Loucy (cell line): ENCODE data around the gene TFPI.

ENCODE experiments used
- H2AFZ ChIP-seq: fragments of 200-600 bp; sonication (generic); 2 replicates; pipeline ENCODE4 v1.6.0; 2016; ENCODE audit warnings: antibody characterized with exemption, mild to moderate bottlenecking, low read length, moderate library complexity
- H3F3A ChIP-seq: fragments of 200-600 bp; 2 replicates; pipeline ENCODE4 v1.6.0; 2016; ENCODE audit warnings: antibody characterized with exemption, low read depth, mild to moderate bottlenecking
- H3K27me3 ChIP-seq: fragments of 200-600 bp; sonication (generic); 2 replicates; pipeline ENCODE4 v1.6.1; 2014; ENCODE audit warnings: low read length, mild to moderate bottlenecking; ENCODE audit not compliant: insufficient read depth, poor library complexity, severe bottlenecking
- H3K36me3 ChIP-seq: fragments of 200-600 bp; sonication (generic); 2 replicates; pipeline ENCODE4 v1.6.1; 2016; ENCODE audit warnings: low read length; ENCODE audit not compliant: insufficient read depth
- H3K4me1 ChIP-seq: fragments of 200-600 bp; sonication (generic); 2 replicates; pipeline ENCODE4 v1.5.1; 2014; ENCODE audit warnings: low read length, mild to moderate bottlenecking; ENCODE audit not compliant: insufficient read depth, poor library complexity, severe bottlenecking
- H3K4me2 ChIP-seq: fragments of 200-600 bp; sonication (generic); 2 replicates; pipeline ENCODE4 v1.6.0; 2014; ENCODE audit warnings: antibody characterized with exemption, low read length, low read depth, mild to moderate bottlenecking; ENCODE audit not compliant: poor library complexity, severe bottlenecking
- H3K4me3 ChIP-seq: fragments of 200-600 bp; sonication (generic); 2 replicates; pipeline ENCODE4 v1.5.1; 2014; ENCODE audit warnings: low read length, mild to moderate bottlenecking, mixed read lengths; ENCODE audit not compliant: poor library complexity, severe bottlenecking
- H3K79me2 ChIP-seq: fragments of 200-600 bp; sonication (generic); 2 replicates; pipeline ENCODE4 v1.6.1; 2014; ENCODE audit warnings: low read length; ENCODE audit not compliant: insufficient read depth
- H3K9ac ChIP-seq: fragments of 200-600 bp; sonication (generic); 2 replicates; pipeline ENCODE4 v1.6.0; 2014; ENCODE audit warnings: mild to moderate bottlenecking, low read depth, low read length, moderate library complexity; ENCODE audit not compliant: poor library complexity, severe bottlenecking
- H3K9me2 ChIP-seq: fragments of 200-600 bp; sonication (generic); replicated peaks from 2 replicates; pipeline ENCODE4 v1.6.1; 2016; ENCODE audit warnings: low read depth, low read length, mixed read lengths
- H3K9me3 ChIP-seq: fragments of 200-600 bp; sonication (generic); 2 replicates; pipeline ENCODE4 v1.6.1; 2014; ENCODE audit warnings: mild to moderate bottlenecking, antibody characterized with exemption, low read length, low read depth; ENCODE audit not compliant: insufficient read depth
- H4K20me1 ChIP-seq: fragments of 200-600 bp; sonication (generic); 2 replicates; pipeline ENCODE4 v1.6.0; 2014; ENCODE audit warnings: antibody characterized with exemption, low read length, mild to moderate bottlenecking; ENCODE audit not compliant: insufficient read depth, poor library complexity, severe bottlenecking
- EZH2phosphoT487 ChIP-seq: fragments of 200-600 bp; IDR thresholded peaks from 2 replicates; pipeline ENCODE4 v1.6.1; 2018; ENCODE audit warnings: antibody characterized with exemption, mild to moderate bottlenecking, moderate library complexity, borderline replicate concordance
- TF ChIP-seq, protein P1 (sequence below): fragments of 200-600 bp; sonication (generic); conservative IDR thresholded peaks from 2 replicates; pipeline ENCODE4 v1.5.1; 2014; ENCODE audit warnings: mild to moderate bottlenecking, antibody characterized with exemption, low read length

TFPI gene

DNA sequence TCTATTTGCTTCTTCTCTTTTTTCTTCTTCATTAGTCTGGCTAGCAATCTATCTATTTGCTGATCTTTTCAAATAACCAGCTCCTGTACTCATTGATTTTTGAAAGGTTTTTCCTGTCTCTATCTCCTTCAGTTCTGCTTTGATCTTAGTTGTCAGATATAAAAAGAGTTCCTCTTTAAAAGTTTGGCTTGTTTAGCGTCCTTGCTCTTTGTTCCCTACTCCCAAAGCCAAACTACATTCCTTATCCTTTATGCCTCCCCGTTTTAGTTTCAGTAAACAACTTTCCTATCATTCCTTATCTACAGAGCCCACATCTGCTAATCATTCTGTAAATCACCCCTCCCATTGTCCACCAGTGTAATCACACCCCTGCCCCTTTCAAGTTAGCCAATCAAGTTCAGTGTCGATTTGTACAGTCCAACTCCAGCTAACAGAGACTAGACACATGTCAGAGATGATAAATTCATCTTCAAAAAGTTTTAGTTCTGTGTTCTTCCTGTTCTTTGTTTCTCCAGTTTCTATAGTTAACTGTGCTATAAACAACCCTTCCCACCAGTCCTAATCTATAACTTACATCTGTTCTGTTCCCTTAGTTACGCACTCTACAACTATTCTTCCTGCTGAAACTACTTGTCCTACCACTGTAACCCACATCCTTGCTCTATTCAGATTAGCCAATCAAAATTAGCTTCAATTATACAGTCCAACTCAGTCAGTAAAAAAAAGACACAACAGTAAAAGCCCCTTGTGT, 44.4 kb downstream of the TFPI start:
- H3K27me3 ChIP-seq, result no peaks in the 10 kb centered on the region

DNA sequence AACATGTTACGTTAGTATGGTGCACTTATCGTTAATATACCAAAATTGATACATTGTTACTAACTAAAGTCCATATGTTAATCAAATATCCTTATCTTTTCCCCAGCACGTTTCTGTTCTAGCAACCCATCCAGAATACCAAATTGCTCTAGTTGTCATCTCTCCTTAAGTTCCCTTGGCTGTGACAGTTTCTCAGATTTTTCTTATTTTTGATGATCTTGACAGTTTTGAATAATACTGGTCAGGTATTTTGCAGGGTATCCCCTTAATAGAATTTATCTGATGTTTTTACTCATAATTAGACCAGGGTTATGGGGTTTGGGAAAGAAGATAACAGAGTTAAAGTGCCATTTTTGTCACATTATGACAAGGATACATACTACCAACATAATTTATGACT, 47.8 kb downstream of the TFPI start:
- H3K27me3 ChIP-seq, result no peaks in the 10 kb centered on the region
- peaks cover 52% of the 10 kb centered on the region for H3K4me1 ChIP-seq
- no peak overlapping the region for H3K4me3 ChIP-seq
- H3K4me2 ChIP-seq, result no peak overlapping the region
- H3K79me2 ChIP-seq, result no peaks in the 10 kb centered on the region
- no peaks in the 10 kb centered on the region for H3K9me2 ChIP-seq
- no peak overlapping the region for H3K9ac ChIP-seq
- H3F3A ChIP-seq, result peaks cover 14% of the 10 kb centered on the region; the same call in 1 of the 2 replicates
- no peaks in the 10 kb centered on the region; the same call in 1 of the 2 replicates for H3K9me3 ChIP-seq
- no peaks in the 10 kb centered on the region for H3K36me3 ChIP-seq
- TF ChIP-seq EZH2phosphoT487, result no peak
- TF ChIP-seq, protein P1, sequence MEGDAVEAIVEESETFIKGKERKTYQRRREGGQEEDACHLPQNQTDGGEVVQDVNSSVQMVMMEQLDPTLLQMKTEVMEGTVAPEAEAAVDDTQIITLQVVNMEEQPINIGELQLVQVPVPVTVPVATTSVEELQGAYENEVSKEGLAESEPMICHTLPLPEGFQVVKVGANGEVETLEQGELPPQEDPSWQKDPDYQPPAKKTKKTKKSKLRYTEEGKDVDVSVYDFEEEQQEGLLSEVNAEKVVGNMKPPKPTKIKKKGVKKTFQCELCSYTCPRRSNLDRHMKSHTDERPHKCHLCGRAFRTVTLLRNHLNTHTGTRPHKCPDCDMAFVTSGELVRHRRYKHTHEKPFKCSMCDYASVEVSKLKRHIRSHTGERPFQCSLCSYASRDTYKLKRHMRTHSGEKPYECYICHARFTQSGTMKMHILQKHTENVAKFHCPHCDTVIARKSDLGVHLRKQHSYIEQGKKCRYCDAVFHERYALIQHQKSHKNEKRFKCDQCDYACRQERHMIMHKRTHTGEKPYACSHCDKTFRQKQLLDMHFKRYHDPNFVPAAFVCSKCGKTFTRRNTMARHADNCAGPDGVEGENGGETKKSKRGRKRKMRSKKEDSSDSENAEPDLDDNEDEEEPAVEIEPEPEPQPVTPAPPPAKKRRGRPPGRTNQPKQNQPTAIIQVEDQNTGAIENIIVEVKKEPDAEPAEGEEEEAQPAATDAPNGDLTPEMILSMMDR, result no peak
- no peak overlapping the region for H2AFZ ChIP-seq
- no peaks in the 10 kb centered on the region for H4K20me1 ChIP-seq

More for the DNA sequence above, 44.4 kb downstream of the TFPI start:
- peak overlapping the region; percentile 65 for H3K4me2 ChIP-seq
- peak overlapping the region; percentile 38 for H3K4me3 ChIP-seq
- H3K79me2 ChIP-seq, result no peaks in the 10 kb centered on the region
- no peaks in the 10 kb centered on the region for H4K20me1 ChIP-seq
- H3F3A ChIP-seq, result peaks cover 10% of the 10 kb centered on the region; the same call in 1 of the 2 replicates
- no peaks in the 10 kb centered on the region for H3K36me3 ChIP-seq
- TF ChIP-seq, protein P1, result no peak
- TF ChIP-seq EZH2phosphoT487, result no peak
- H3K9me2 ChIP-seq, result no peaks in the 10 kb centered on the region
- peak overlapping the region; percentile 57; the same call in 1 of the 2 replicates for H2AFZ ChIP-seq
- no peaks in the 10 kb centered on the region; the same call in 1 of the 2 replicates for H3K9me3 ChIP-seq
- H3K9ac ChIP-seq, result peak overlapping the region; percentile 21
- peaks cover 39% of the 10 kb centered on the region for H3K4me1 ChIP-seq

DNA sequence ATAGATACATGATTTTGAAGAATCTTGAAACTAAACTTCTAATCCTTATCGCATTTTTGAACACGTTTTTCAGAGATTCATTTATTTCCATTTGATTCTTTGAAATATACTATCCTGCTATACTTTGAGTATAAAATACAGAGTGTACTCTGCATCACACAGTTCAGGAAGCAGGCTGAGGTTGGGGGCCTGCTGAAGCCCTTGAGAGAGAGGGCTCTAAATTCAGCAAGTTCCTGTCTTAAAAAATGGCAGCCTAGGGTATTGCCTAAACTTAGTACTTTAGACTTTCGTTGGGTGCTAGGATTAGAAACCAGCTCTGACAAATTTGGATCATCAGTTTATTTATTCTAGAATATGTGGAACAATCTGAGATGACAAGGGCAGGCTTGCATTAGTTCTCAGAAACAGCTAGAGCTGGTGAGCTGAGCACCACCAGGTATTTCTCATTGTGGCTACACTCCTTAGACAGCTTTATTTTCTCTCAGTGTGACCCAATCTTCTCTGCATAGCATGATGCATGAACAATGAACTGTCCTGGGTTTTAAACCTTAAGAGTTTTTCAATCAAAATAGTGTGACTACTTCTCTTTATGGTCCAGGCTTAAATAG, 49.1 kb downstream of the TFPI start:
- Histone ChIP-seq H3K36me3 (no peaks in the 10 kb centered on the region), H3K9me2 (no peaks in the 10 kb centered on the region), H2AFZ (peak overlapping the region; percentile 64; the same call in 1 of the 2 replicates), H3K27me3 (no peaks in the 10 kb centered on the region), H3K4me3 (peak overlapping the region; percentile 41), H3K79me2 (no peaks in the 10 kb centered on the region), H3K9ac (no peak overlapping the region), H4K20me1 (no peaks in the 10 kb centered on the region), H3F3A (peaks cover 14% of the 10 kb centered on the region; the same call in 1 of the 2 replicates), H3K4me1 (peaks cover 39% of the 10 kb centered on the region), H3K9me3 (no peaks in the 10 kb centered on the region; the same call in 1 of the 2 replicates), H3K4me2 (peak overlapping the region; percentile 60)
- TF ChIP-seq, protein P1, result no peak
- TF ChIP-seq EZH2phosphoT487, result no peak
